Peyer's patch (tissue), 4 donors: Measurements from ENCODE around the gene RPL22. TPM values are rescaled to one million over a fixed set of nuclear protein-coding genes. Genes with fewer than 3 reads are reported as not detected.

Experiments used
- DNase-seq, 3 donors: peaks; one replicate each; pipeline ENCODE4 v3.0.0-alpha.2; 2017 to 2019
- H3K27ac ChIP-seq, 4 donors: fragments of 200-600 bp; sonication (generic); one replicate each; pipeline ENCODE4 v1.5.1; 2016 to 2019
- H3K27me3 ChIP-seq, 2 donors: fragments of 200-600 bp; sonication (generic); one replicate each; pipeline ENCODE4 v1.5.1; 2019
- H3K36me3 ChIP-seq, 3 donors: fragments of 200-600 bp; sonication (generic); one replicate each; pipeline ENCODE4 v1.5.1; 2016 to 2019
- H3K4me1 ChIP-seq, 4 donors: fragments of 200-600 bp; sonication (generic); one replicate each; pipeline ENCODE4 v1.5.1; 2016 to 2019
- H3K4me3 ChIP-seq, 4 donors: fragments of 200-600 bp; sonication (generic); 1 replicate in 3 of 4; 2 replicates in 1 of 4; pipeline ENCODE4 v1.5.1; 2016 to 2019; ENCODE audit warnings: mild to moderate bottlenecking in 1 of 4
- H3K9me3 ChIP-seq, 4 donors: fragments of 200-600 bp; sonication (generic); one replicate each; pipeline ENCODE4 v1.5.1; 2016 to 2019; ENCODE audit warnings: mild to moderate bottlenecking in 1 of 4
- CTCF ChIP-seq, 6 experiments: fragments of 450-650 bp in 4 of 6; fragments of 200-600 bp in 2 of 6; sonication (generic) in 1 of 6; IDR thresholded peaks; one replicate each; pipeline ENCODE4 v1.5.1; 2017 to 2019; ENCODE audit warnings: antibody characterized with exemption in 6 of 6, mild to moderate bottlenecking in 3 of 6, moderate library complexity in 1 of 6
- POLR2A ChIP-seq, 2 donors: fragments of 450-650 bp; IDR thresholded peaks; one replicate each; pipeline ENCODE4 v1.5.1; 2017; ENCODE audit warnings: antibody characterized with exemption in 2 of 2, mild to moderate bottlenecking in 2 of 2, moderate library complexity in 2 of 2
- total RNA-seq, 4 donors: library from RNA; depleted of rRNA; stranded (reverse); fragments of >200 nt; gene quantifications; one replicate each; pipeline ENCODE4 v1.1.0, GENCODE V29; 2016

Gene RPL22
- total RNA-seq, 4 donors from 2014 or later, result 78.1 to 170 (median 99.0) TPM

GRCh38 chr1:6235296-6235677 is 35.9 kb upstream of the RPL22 start:
- H3K4me3 ChIP-seq, result peak overlapping the region; percentile 66 to 99 (median 85)
- H3K27ac ChIP-seq, result peak overlapping the region; percentile 75 to 97 (median 78)
- H3K9me3 ChIP-seq, result no peaks in the 10 kb centered on the region
- peak; percentile 19 to 86 (median 85) for DNase-seq
- H3K27me3 ChIP-seq, result no peaks in the 10 kb centered on the region
- peaks cover 0 to 35% (median 0%) of the 10 kb centered on the region in 3 donors for H3K36me3 ChIP-seq
- H3K4me1 ChIP-seq, result peaks cover 0 to 13% (median 5%) of the 10 kb centered on the region in 4 donors
- TF ChIP-seq POLR2A (IDR thresholded peaks at IDR 0.05) (peak in 1 of 2 donors; percentile 56), CTCF (IDR thresholded peaks at IDR 0.05) (no peak)

GRCh38 chr1:6234502-6235295 is 35.3 kb upstream of the RPL22 start:
- Histone ChIP-seq H3K27ac (peak overlapping the region in 3 of 4 donors; percentile 75 to 97 (median 77)), H3K27me3 (no peaks in the 10 kb centered on the region), H3K4me3 (peak overlapping the region; percentile 66 to 99 (median 85)), H3K36me3 (peaks cover 0 to 41% (median 0%) of the 10 kb centered on the region in 3 donors), H3K4me1 (peaks cover 0 to 13% (median 5%) of the 10 kb centered on the region in 4 donors), H3K9me3 (no peaks in the 10 kb centered on the region)
- DNase-seq, result peak in 1 of 3 donors; percentile 45
- TF ChIP-seq POLR2A (IDR thresholded peaks at IDR 0.05) (no peak), CTCF (IDR thresholded peaks at IDR 0.05) (no peak)

GRCh38 chr1:6233376-6233775 is 34.0 kb upstream of the RPL22 start:
- DNase-seq, result no peak
- Histone ChIP-seq H3K4me1 (peaks cover 0 to 13% (median 5%) of the 10 kb centered on the region in 4 donors), H3K27ac (no peak overlapping the region), H3K4me3 (no peak overlapping the region), H3K27me3 (no peaks in the 10 kb centered on the region), H3K36me3 (peaks cover 0 to 53% (median 0%) of the 10 kb centered on the region in 3 donors), H3K9me3 (no peaks in the 10 kb centered on the region)
- TF ChIP-seq CTCF (IDR thresholded peaks at IDR 0.05), result no peak
- TF ChIP-seq POLR2A (IDR thresholded peaks at IDR 0.05), result no peak

- no peaks in the 10 kb centered on the region for H3K27me3 ChIP-seq
- DNase-seq, result no peak
- TF ChIP-seq POLR2A (IDR thresholded peaks at IDR 0.05) (no peak), CTCF (IDR thresholded peaks at IDR 0.05) (no peak)
- no peaks in the 10 kb centered on the region for H3K4me1 ChIP-seq
- H3K27ac ChIP-seq, result no peak overlapping the region
- peaks cover 0 to 73% (median 0%) of the 10 kb centered on the region in 3 donors for H3K36me3 ChIP-seq
- H3K4me3 ChIP-seq, result no peak overlapping the region
- H3K9me3 ChIP-seq, result no peaks in the 10 kb centered on the region
Observed at GRCh38 chr1:6225651-6226050, 26.3 kb upstream of the RPL22 start.

- H3K27ac ChIP-seq, result no peak overlapping the region
- no peaks in the 10 kb centered on the region for H3K4me1 ChIP-seq
- H3K4me3 ChIP-seq, result no peak overlapping the region
- TF ChIP-seq CTCF (IDR thresholded peaks at IDR 0.05), result no peak
- no peak for TF ChIP-seq POLR2A (IDR thresholded peaks at IDR 0.05)
- no peaks in the 10 kb centered on the region for H3K9me3 ChIP-seq
- no peaks in the 10 kb centered on the region for H3K27me3 ChIP-seq
- DNase-seq, result no peak
- peaks cover 0 to 65% (median 0%) of the 10 kb centered on the region in 3 donors for H3K36me3 ChIP-seq
Observed at GRCh38 chr1:6224718-6225117, 25.3 kb upstream of the RPL22 start.
